ENCODE measurements around the gene WEE1.

GRCh38 chr11:9574622-9575259 lies 1.3 kb downstream of the WEE1 start:
- TF ChIP-seq ZNF645 (tag by site-specific recombination; IDR thresholded peaks at IDR 0.05) (no peak), HIC1 (tag by site-specific recombination; IDR thresholded peaks at IDR 0.05) (no peak), EGR2 (tag by site-specific recombination; IDR thresholded peaks at IDR 0.05; ENCODE audit: low read depth) (no peak), KLF8 (tag by site-specific recombination; IDR thresholded peaks at IDR 0.05) (no peak), CTCF (tag by site-specific recombination; IDR thresholded peaks at IDR 0.05) (no peak), ATF2 (tag by site-specific recombination; IDR thresholded peaks at IDR 0.05; ENCODE audit: low read depth) (no peak), YY1 (tag by site-specific recombination; IDR thresholded peaks at IDR 0.05) (no peak), PATZ1 (tag by site-specific recombination; IDR thresholded peaks at IDR 0.05) (no peak)

Data from HEK293 (cell line).